Neural crest cell (in vitro differentiated cells): ENCODE data around the gene SLA2. TPM values are rescaled to one million over a fixed set of nuclear protein-coding genes. Genes with fewer than 3 reads are reported as not detected.

Experiments used
- DNase-seq: peaks from one replicate; pipeline ENCODE4 v3.0.0; 2021; ENCODE audit warnings: low read depth, mixed read lengths, low spot score
- H3K27ac Mint-ChIP-seq: one replicate; pipeline ENCODE4 v1.8.0; 2021; ENCODE audit warnings: mild to moderate bottlenecking, mixed read lengths; ENCODE audit not compliant: unreplicated experiment
- H3K27me3 Mint-ChIP-seq: 2 replicates; pipeline ENCODE4 v1.8.0; 2021; ENCODE audit warnings: low read depth, mild to moderate bottlenecking, mixed read lengths
- H3K36me3 Mint-ChIP-seq: 2 replicates; pipeline ENCODE4 v1.8.0; 2021; ENCODE audit warnings: low read depth, mild to moderate bottlenecking, mixed read lengths
- H3K4me1 Mint-ChIP-seq: 2 replicates; pipeline ENCODE4 v1.8.0; 2021; ENCODE audit warnings: mixed read lengths
- H3K4me3 Mint-ChIP-seq: one replicate; pipeline ENCODE4 v1.8.0; 2021; ENCODE audit warnings: mild to moderate bottlenecking, mixed read lengths
- H3K9me3 Mint-ChIP-seq: 2 replicates; pipeline ENCODE4 v1.8.0; 2021; ENCODE audit warnings: mixed read lengths
- total RNA-seq: library from RNA; stranded (reverse); gene quantifications from 2 replicates; pipeline ENCODE4 v1.2.1, GENCODE V29; 2021
- TF ChIP-seq, protein P1 (sequence below): fragments of 200-600 bp; sonication (generic); conservative IDR thresholded peaks from 2 replicates; pipeline ENCODE4 v1.5.0; 2021; ENCODE audit warnings: antibody characterized with exemption, mild to moderate bottlenecking

Gene SLA2
- total RNA-seq, 1 donor from 2014 or later: 0.16 TPM

DNA sequence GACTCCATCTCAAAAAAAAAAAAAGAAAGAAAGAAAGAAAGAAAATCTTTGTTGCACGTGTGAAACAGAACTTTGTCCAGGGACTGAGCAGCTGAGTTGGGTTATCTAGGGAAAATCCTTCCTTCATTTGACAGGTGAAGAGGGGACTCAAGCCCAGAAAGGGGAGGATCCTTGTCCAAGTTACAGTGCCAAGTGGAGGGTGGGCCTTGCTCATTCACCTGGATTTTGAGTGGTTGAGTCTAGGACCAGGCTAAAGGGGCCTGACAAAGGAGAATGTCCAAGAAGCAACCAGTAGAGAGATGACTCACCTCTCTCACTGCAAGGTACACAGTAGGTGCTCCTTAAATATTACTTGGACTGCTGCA, 69.9 kb downstream of the SLA2 start:
- H3K4me3 Mint-ChIP-seq: peak overlapping the region; percentile 96
- H3K4me1 Mint-ChIP-seq: peaks cover 38% of the 10 kb centered on the region
- TF ChIP-seq, protein P1, sequence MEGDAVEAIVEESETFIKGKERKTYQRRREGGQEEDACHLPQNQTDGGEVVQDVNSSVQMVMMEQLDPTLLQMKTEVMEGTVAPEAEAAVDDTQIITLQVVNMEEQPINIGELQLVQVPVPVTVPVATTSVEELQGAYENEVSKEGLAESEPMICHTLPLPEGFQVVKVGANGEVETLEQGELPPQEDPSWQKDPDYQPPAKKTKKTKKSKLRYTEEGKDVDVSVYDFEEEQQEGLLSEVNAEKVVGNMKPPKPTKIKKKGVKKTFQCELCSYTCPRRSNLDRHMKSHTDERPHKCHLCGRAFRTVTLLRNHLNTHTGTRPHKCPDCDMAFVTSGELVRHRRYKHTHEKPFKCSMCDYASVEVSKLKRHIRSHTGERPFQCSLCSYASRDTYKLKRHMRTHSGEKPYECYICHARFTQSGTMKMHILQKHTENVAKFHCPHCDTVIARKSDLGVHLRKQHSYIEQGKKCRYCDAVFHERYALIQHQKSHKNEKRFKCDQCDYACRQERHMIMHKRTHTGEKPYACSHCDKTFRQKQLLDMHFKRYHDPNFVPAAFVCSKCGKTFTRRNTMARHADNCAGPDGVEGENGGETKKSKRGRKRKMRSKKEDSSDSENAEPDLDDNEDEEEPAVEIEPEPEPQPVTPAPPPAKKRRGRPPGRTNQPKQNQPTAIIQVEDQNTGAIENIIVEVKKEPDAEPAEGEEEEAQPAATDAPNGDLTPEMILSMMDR: no peak
- no peak for DNase-seq
- peaks cover 4% of the 10 kb centered on the region for H3K36me3 Mint-ChIP-seq
- H3K9me3 Mint-ChIP-seq: no peaks in the 10 kb centered on the region
- H3K27ac Mint-ChIP-seq: no peak overlapping the region
- H3K27me3 Mint-ChIP-seq: peaks cover 8% of the 10 kb centered on the region

DNA sequence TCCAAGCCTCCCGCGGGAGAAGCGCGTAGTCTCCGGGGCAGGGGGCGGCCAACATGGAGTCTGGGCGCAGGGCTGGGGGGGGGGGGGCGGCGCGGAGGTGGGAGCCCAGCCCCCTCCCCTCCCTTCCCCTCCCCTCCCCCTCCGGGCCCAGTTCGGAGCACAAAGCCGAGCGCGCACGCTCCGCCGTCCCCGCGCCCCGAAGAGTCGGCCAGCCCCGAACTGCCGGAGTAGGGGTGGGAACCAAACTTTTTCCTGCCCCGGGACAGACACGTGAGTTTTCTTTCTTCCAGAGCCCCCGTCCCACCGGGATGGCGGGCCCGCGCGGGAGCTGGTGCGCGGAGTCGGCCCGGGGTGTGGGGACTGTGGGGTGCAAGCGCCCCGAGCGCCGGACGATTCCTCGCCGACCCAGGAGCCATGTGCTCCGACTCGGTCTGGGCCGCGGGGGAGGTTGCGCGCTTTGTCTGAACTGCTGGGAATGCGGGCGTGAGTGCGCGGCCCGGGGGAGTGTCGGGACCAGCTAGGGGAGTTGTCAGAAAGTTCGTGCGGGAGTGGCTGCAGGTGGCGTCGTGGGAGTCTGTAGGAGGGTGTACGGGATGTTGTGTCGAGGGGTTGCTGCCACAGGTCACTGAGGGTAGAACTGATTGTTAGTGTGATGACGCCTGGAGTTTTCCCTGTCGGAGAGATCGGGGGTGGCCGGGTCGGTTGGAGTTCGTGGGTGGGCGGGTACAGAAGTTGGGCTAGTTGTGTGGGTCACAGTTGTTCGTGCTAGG, 71.4 kb downstream of the SLA2 start:
- H3K4me1 Mint-ChIP-seq: peaks cover 38% of the 10 kb centered on the region

DNA sequence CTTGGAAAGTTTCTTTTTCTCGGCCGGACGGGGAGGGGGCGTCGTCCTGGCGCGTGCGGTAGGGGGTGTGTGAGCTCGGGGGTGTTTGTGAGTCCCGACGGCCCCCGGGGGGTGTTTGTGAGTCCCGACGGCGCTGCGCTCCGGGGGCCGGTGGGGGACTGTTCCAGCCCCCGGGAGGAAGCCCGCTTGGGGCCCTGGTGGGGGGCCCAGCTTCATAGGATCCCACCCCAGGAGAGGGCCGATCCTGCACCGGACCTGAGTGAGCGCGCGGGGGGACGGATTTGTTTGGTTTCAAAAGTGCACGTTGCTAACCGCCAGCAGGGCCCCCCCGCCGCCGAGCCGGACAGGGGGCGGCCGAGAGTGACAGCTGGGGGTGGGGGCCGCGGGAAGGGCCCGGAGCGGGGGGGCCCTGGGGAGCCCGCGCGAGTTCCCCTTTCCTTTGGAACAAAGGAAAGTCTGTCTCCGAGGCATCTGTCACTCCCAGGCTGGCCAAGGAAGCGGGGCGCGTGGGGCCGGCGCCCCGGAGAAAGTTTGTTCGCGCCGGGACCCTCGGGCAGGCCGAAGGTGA, 72.1 kb downstream of the SLA2 start:
- Mint-ChIP-seq H3K36me3 (no peaks in the 10 kb centered on the region), H3K27me3 (peaks cover 8% of the 10 kb centered on the region), H3K4me1 (peaks cover 38% of the 10 kb centered on the region), H3K9me3 (no peaks in the 10 kb centered on the region), H3K27ac (peak overlapping the region; percentile 67), H3K4me3 (peak overlapping the region; percentile 96)
- no peak for DNase-seq
- TF ChIP-seq, protein P1: no peak

More for the DNA sequence above, 71.4 kb downstream of the SLA2 start:
- Mint-ChIP-seq H3K4me3 (peak overlapping the region; percentile 96), H3K9me3 (no peaks in the 10 kb centered on the region), H3K27me3 (peaks cover 8% of the 10 kb centered on the region), H3K36me3 (no peaks in the 10 kb centered on the region), H3K27ac (peak overlapping the region; percentile 97)
- TF ChIP-seq, protein P1: no peak
- DNase-seq: peak; percentile 43

DNA sequence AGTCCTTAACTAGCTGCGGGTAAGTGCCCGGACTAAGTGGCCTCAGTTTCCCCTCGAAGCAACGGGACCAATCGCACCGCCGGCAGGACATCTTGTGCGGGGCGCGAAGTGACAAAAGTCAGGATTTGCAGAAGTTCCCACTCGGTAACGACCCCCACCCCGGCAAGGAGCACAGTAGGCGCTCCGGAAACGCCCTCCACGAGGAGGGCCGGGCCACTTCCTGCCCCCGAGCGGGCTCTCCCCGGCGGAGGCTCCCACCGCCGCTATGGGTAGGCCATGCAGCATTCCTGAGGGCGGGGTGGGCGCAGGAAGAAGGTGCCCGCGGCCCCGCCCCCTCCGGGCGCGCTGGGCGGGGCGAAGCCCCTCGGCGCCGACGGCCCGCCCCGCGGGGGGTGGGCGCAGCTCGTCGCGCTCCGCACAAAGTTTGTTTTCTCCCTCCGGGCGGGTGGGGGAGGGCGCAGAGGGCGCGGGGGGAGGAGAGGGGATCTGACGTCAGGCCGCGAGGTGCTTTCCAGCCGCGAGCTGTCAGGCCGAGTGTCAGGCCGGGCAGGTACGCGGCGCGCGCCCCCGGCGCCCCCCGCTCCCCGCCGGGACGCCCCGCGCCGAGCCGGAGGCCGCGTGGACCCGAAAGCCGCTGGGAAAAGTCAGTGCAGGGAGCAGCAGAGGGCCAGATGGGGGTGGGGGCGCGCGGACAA, 72.7 kb downstream of the SLA2 start, which contains the start of gene TGIF2:
Gene TGIF2 (plus strand): TSS at position 495 of the 695 bp plus-strand sequence. CDS start 5,178 bp downstream, outside the sequence.
- no peaks in the 10 kb centered on the region for H3K9me3 Mint-ChIP-seq
- no peaks in the 10 kb centered on the region for H3K36me3 Mint-ChIP-seq
- TF ChIP-seq, protein P1: no peak

DNA sequence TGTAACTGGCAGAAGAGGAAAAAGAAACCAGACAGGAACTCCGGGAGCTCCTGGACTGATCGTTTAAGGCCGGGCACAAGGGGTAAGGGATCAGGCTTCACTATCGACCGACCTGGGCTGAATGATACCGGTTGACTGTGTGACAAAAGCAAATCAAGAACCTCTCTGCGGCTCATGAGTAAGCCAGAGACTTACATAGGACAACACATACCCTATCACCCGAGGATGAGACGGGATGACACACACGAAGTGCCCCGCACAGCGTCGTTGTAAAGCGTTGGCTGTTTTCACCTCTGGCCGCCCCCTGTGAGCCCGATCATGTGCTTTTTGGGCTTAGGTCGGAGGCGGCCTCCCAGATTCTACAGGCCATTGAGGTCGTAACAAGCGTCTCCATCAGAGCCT, 73.3 kb downstream of the SLA2 start:
- peak; percentile 26 for DNase-seq
- Mint-ChIP-seq H3K36me3 (no peaks in the 10 kb centered on the region), H3K9me3 (no peaks in the 10 kb centered on the region), H3K4me3 (peak overlapping the region; percentile 90), H3K4me1 (peaks cover 38% of the 10 kb centered on the region), H3K27ac (peak overlapping the region; percentile 54), H3K27me3 (peaks cover 8% of the 10 kb centered on the region)
- TF ChIP-seq, protein P1: no peak

More for the DNA sequence above, 72.7 kb downstream of the SLA2 start, which contains the start of gene TGIF2:
- DNase-seq: peak; percentile 87
- peaks cover 8% of the 10 kb centered on the region for H3K27me3 Mint-ChIP-seq
- H3K27ac Mint-ChIP-seq: peak within 1 kb of the TSS; percentile 67
- H3K4me3 Mint-ChIP-seq: peak within 1 kb of the TSS; percentile 96
- peaks cover 38% of the 10 kb centered on the region for H3K4me1 Mint-ChIP-seq
